ENCODE data around the gene ADA.

The ADA gene

GRCh38 chr20:44644667-44645131, 6.8 kb downstream of the ADA start:
- no peaks in the 10 kb centered on the region for H3K79me2 ChIP-seq (ENCODE audit: control insufficient read depth, insufficient read depth, low read length, unreplicated experiment)
- H3K36me3 ChIP-seq (ENCODE audit: insufficient read depth, low read length): peaks cover 3% of the 10 kb centered on the region; the same call in 1 of the 2 replicates
- H3K27me3 ChIP-seq (ENCODE audit: insufficient read depth, low read length): no peaks in the 10 kb centered on the region
- no peak overlapping the region for H2AFZ ChIP-seq (ENCODE audit: low read length, unreplicated experiment)
- H3K4me3 ChIP-seq (ENCODE audit: low read depth, low read length): no peak overlapping the region
- peaks cover 51% of the 10 kb centered on the region for H3K4me1 ChIP-seq (ENCODE audit: control insufficient read depth, insufficient read depth, low read length, unreplicated experiment)
- H3K27ac ChIP-seq (ENCODE audit: low read depth, low read length): peak overlapping the region; percentile 91

- Histone ChIP-seq H3K4me3 (ENCODE audit: low read depth, low read length) (no peak overlapping the region), H3K36me3 (ENCODE audit: insufficient read depth, low read length) (peaks cover 3% of the 10 kb centered on the region; the same call in 1 of the 2 replicates), H3K27ac (ENCODE audit: low read depth, low read length) (peak overlapping the region; percentile 91), H3K4me1 (ENCODE audit: control insufficient read depth, insufficient read depth, low read length, unreplicated experiment) (peaks cover 49% of the 10 kb centered on the region), H3K79me2 (ENCODE audit: control insufficient read depth, insufficient read depth, low read length, unreplicated experiment) (no peaks in the 10 kb centered on the region), H3K27me3 (ENCODE audit: insufficient read depth, low read length) (no peaks in the 10 kb centered on the region), H2AFZ (ENCODE audit: low read length, unreplicated experiment) (no peak overlapping the region)
Observed at GRCh38 chr20:44644230-44644617, 7.3 kb downstream of the ADA start.

- H3K27ac ChIP-seq (ENCODE audit: low read depth, low read length): peak overlapping the region; percentile 91
- no peaks in the 10 kb centered on the region for H3K27me3 ChIP-seq (ENCODE audit: insufficient read depth, low read length)
- H3K4me3 ChIP-seq (ENCODE audit: low read depth, low read length): no peak overlapping the region
- H3K79me2 ChIP-seq (ENCODE audit: control insufficient read depth, insufficient read depth, low read length, unreplicated experiment): no peaks in the 10 kb centered on the region
- H3K4me1 ChIP-seq (ENCODE audit: control insufficient read depth, insufficient read depth, low read length, unreplicated experiment): peaks cover 47% of the 10 kb centered on the region
- H3K36me3 ChIP-seq (ENCODE audit: insufficient read depth, low read length): peaks cover 3% of the 10 kb centered on the region; the same call in 1 of the 2 replicates
- no peak overlapping the region for H2AFZ ChIP-seq (ENCODE audit: low read length, unreplicated experiment)
Observed at GRCh38 chr20:44643596-44644229, 7.8 kb downstream of the ADA start.

GRCh38 chr20:44643154-44643519, 8.4 kb downstream of the ADA start:
- Histone ChIP-seq H3K4me1 (ENCODE audit: control insufficient read depth, insufficient read depth, low read length, unreplicated experiment) (peaks cover 47% of the 10 kb centered on the region), H3K79me2 (ENCODE audit: control insufficient read depth, insufficient read depth, low read length, unreplicated experiment) (no peaks in the 10 kb centered on the region), H2AFZ (ENCODE audit: low read length, unreplicated experiment) (no peak overlapping the region), H3K27ac (ENCODE audit: low read depth, low read length) (peak overlapping the region; percentile 91), H3K27me3 (ENCODE audit: insufficient read depth, low read length) (no peaks in the 10 kb centered on the region), H3K36me3 (ENCODE audit: insufficient read depth, low read length) (peaks cover 3% of the 10 kb centered on the region; the same call in 1 of the 2 replicates), H3K4me3 (ENCODE audit: low read depth, low read length) (no peak overlapping the region)

DNA sequence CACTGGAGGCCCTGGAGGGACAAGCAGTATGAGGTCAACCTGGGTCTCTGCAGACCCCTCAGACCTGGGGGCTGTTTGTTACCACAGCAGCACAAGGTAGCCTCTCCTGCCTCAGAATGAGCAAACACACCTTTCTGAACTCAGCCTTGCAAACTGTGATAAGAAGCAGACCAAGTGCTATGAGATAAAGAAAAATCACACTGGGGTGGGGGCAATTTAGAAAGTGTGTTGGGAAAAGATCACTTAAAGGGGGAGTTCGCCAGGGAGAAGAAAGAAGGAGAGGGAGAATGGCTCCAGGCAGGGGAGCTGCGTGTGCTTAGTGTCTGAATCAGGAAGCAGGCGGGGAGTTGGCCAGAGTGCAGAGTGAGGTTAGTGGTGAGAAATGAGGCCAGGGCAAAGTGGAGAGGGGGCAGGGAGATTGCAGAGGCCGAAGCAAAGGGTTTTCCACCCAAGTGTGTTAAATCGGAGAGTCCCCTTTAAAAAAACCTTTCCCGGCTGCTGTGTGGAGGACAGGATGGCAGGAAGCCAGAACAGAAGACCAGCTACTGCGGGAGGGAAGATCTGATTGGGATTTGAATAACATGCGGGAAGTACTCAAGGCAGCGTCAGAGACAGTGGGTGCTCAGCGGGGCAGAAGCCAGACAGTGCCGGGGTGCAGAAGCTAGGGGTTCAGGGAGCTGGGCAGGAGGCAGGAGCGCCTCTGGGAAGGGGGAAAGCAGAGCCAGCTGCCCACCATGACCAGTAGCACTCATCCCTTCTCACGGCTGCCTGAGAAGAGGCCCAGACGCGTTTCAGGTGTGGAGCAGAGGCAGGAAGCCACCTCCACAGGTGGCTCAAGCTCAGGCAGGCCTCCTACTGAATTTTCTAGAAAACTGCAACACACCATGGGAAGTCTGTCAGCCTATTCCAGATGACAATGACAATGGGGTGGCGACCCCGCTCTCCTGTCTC, 9.0 kb downstream of the ADA start:
- H2AFZ ChIP-seq (ENCODE audit: low read length, unreplicated experiment): peak overlapping the region; percentile 58

DNA sequence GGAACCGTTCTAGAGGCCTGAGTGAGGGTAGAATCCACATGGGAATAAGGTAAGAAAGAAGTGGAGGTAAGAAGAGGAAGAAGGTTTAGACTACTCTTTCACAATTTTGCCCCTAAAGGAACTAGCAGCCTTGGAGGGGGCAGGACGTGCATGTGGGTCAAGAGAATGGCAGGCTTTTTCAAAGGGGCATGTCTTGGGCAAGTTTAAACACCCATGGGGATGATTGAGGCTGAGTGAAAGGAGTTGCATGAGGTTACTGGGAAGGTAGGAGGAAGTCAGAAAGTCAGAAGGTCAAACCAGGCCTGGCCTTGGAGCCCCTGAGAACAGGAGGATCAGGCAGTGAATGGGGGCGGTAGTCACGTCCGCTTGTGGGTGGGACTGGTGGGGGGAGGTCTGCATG, 10.2 kb downstream of the ADA start:
- H3K4me3 ChIP-seq (ENCODE audit: low read depth, low read length): no peak overlapping the region
- H3K79me2 ChIP-seq (ENCODE audit: control insufficient read depth, insufficient read depth, low read length, unreplicated experiment): no peaks in the 10 kb centered on the region
- no peak overlapping the region for H2AFZ ChIP-seq (ENCODE audit: low read length, unreplicated experiment)
- H3K4me1 ChIP-seq (ENCODE audit: control insufficient read depth, insufficient read depth, low read length, unreplicated experiment): peaks cover 43% of the 10 kb centered on the region
- H3K27ac ChIP-seq (ENCODE audit: low read depth, low read length): peak overlapping the region; percentile 3; the same call in 1 of the 2 replicates
- H3K36me3 ChIP-seq (ENCODE audit: insufficient read depth, low read length): peaks cover 3% of the 10 kb centered on the region; the same call in 1 of the 2 replicates
- H3K27me3 ChIP-seq (ENCODE audit: insufficient read depth, low read length): no peaks in the 10 kb centered on the region

More for the DNA sequence above, 9.0 kb downstream of the ADA start:
- Histone ChIP-seq H3K4me3 (ENCODE audit: low read depth, low read length) (peak overlapping the region; percentile 54; the same call in 1 of the 2 replicates), H3K36me3 (ENCODE audit: insufficient read depth, low read length) (peaks cover 3% of the 10 kb centered on the region; the same call in 1 of the 2 replicates), H3K4me1 (ENCODE audit: control insufficient read depth, insufficient read depth, low read length, unreplicated experiment) (peaks cover 47% of the 10 kb centered on the region), H3K79me2 (ENCODE audit: control insufficient read depth, insufficient read depth, low read length, unreplicated experiment) (no peaks in the 10 kb centered on the region), H3K27me3 (ENCODE audit: insufficient read depth, low read length) (no peaks in the 10 kb centered on the region), H3K27ac (ENCODE audit: low read depth, low read length) (peak overlapping the region; percentile 91)

- no peaks in the 10 kb centered on the region for H3K79me2 ChIP-seq (ENCODE audit: control insufficient read depth, insufficient read depth, low read length, unreplicated experiment)
- H3K27ac ChIP-seq (ENCODE audit: low read depth, low read length): no peak overlapping the region
- peaks cover 3% of the 10 kb centered on the region; the same call in 1 of the 2 replicates for H3K36me3 ChIP-seq (ENCODE audit: insufficient read depth, low read length)
Observed at GRCh38 chr20:44640522-44640921, 11.0 kb downstream of the ADA start.

GRCh38 chr20:44637522-44638372, 13.8 kb downstream of the ADA start:
- H2AFZ ChIP-seq (ENCODE audit: low read length, unreplicated experiment): no peak overlapping the region
- H3K36me3 ChIP-seq (ENCODE audit: insufficient read depth, low read length): peaks cover 3% of the 10 kb centered on the region; the same call in 1 of the 2 replicates
- no peak overlapping the region for H3K4me3 ChIP-seq (ENCODE audit: low read depth, low read length)
- no peaks in the 10 kb centered on the region for H3K79me2 ChIP-seq (ENCODE audit: control insufficient read depth, insufficient read depth, low read length, unreplicated experiment)
- no peak overlapping the region for H3K27ac ChIP-seq (ENCODE audit: low read depth, low read length)
- H3K27me3 ChIP-seq (ENCODE audit: insufficient read depth, low read length): no peaks in the 10 kb centered on the region
- peaks cover 16% of the 10 kb centered on the region for H3K4me1 ChIP-seq (ENCODE audit: control insufficient read depth, insufficient read depth, low read length, unreplicated experiment)

More at GRCh38 chr20:44640522-44640921, 11.0 kb downstream of the ADA start:
- Histone ChIP-seq H3K4me3 (ENCODE audit: low read depth, low read length) (no peak overlapping the region), H3K27me3 (ENCODE audit: insufficient read depth, low read length) (no peaks in the 10 kb centered on the region), H3K4me1 (ENCODE audit: control insufficient read depth, insufficient read depth, low read length, unreplicated experiment) (peaks cover 38% of the 10 kb centered on the region), H2AFZ (ENCODE audit: low read length, unreplicated experiment) (no peak overlapping the region)

DNA sequence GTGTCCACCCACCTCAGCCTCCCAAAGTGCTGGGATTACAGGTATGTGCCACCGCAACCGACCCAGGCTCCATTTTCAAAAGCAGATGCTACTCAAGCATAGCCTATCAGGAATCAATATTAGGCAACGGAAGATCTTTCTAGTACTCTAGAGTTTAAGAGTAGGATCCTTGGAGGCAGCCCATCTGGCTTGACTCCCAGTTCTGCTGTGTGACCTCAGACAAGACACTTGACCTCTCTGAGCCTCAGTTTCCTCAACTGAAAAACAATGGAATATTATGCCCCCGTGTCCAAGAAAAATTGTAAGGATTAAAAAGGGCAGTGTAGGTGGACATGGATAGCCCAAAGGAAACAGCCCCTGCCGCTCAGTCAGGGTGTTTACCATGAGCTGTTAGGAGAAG, 14.5 kb downstream of the ADA start:
- H3K4me1 ChIP-seq (ENCODE audit: control insufficient read depth, insufficient read depth, low read length, unreplicated experiment): peaks cover 12% of the 10 kb centered on the region
- no peaks in the 10 kb centered on the region for H3K27me3 ChIP-seq (ENCODE audit: insufficient read depth, low read length)
- peaks cover 3% of the 10 kb centered on the region; the same call in 1 of the 2 replicates for H3K36me3 ChIP-seq (ENCODE audit: insufficient read depth, low read length)
- H3K79me2 ChIP-seq (ENCODE audit: control insufficient read depth, insufficient read depth, low read length, unreplicated experiment): no peaks in the 10 kb centered on the region
- no peak overlapping the region for H3K4me3 ChIP-seq (ENCODE audit: low read depth, low read length)
- no peak overlapping the region for H3K27ac ChIP-seq (ENCODE audit: low read depth, low read length)
- H2AFZ ChIP-seq (ENCODE audit: low read length, unreplicated experiment): no peak overlapping the region

GRCh38 chr20:44635877-44636276, 15.6 kb downstream of the ADA start:
- Histone ChIP-seq H3K27ac (ENCODE audit: low read depth, low read length) (no peak overlapping the region), H3K36me3 (ENCODE audit: insufficient read depth, low read length) (peaks cover 2% of the 10 kb centered on the region; the same call in 1 of the 2 replicates), H3K27me3 (ENCODE audit: insufficient read depth, low read length) (no peaks in the 10 kb centered on the region), H3K79me2 (ENCODE audit: control insufficient read depth, insufficient read depth, low read length, unreplicated experiment) (no peaks in the 10 kb centered on the region), H3K4me3 (ENCODE audit: low read depth, low read length) (no peak overlapping the region), H3K4me1 (ENCODE audit: control insufficient read depth, insufficient read depth, low read length, unreplicated experiment) (peaks cover 6% of the 10 kb centered on the region), H2AFZ (ENCODE audit: low read length, unreplicated experiment) (no peak overlapping the region)

Measured in ACC112 (cell line).